Stimulated activated CD4-positive, alpha-beta T cell treated with anti-CD3 and anti-CD28 coated beads, Interleukin-12 subunit alpha, Interleukin-12 subunit beta, amount 100 ng/mL, for 48 hours (primary cell): ENCODE results near the gene CH25H.
A peak's percentile ranks its signal among the peaks of the same experiment; 100 is the strongest.
"Not testable (repeated sequence)": the region's sequence is repeated elsewhere in the genome, so short reads cannot be mapped to it uniquely, and the experiment has no call there.

Experiments used
- DNase-seq, 3 donors: peaks; one replicate each; pipeline ENCODE4 v3.0.0-alpha.2; 2020; ENCODE audit warnings: low read depth in 2 of 3, low spot score in 1 of 3

CH25H gene

GRCh38 chr10:89207181-89207800, at the start of gene CH25H:
Gene CH25H (minus strand): TSS chr10:89207317. CDS start chr10:89207292, 25 bp downstream.
- peak; percentile 16 to 58 (median 37) for DNase-seq

- DNase-seq = no peak
These were observed 49.2 kb upstream of the CH25H start for GRCh38 chr10:89256340-89256739.

- no peak for DNase-seq
These were observed 48.7 kb upstream of the CH25H start for GRCh38 chr10:89255793-89256192.

- DNase-seq = not testable (repeated sequence)
These were observed 48.0 kb upstream of the CH25H start for GRCh38 chr10:89255091-89255579.

GRCh38 chr10:89252225-89252585, 45.1 kb upstream of the CH25H start:
- no peak for DNase-seq

- peak; percentile 81 to 92 (median 88) for DNase-seq
These were observed 44.5 kb upstream of the CH25H start, which contains the start of gene LIPA for GRCh38 chr10:89251409-89252224. Gene LIPA (minus strand): TSS chr10:89251775. CDS start chr10:89247648, 4,127 bp downstream.

- DNase-seq = no peak
These were observed 43.8 kb upstream of the CH25H start for GRCh38 chr10:89250865-89251408.

GRCh38 chr10:89248990-89249389, 41.9 kb upstream of the CH25H start:
- DNase-seq = no peak

GRCh38 chr10:89247623-89248022, 40.5 kb upstream of the CH25H start:
- DNase-seq = not testable (repeated sequence)

- no peak for DNase-seq
These were observed 38.7 kb upstream of the CH25H start for GRCh38 chr10:89245802-89246201.

- DNase-seq = no peak
These were observed 35.9 kb upstream of the CH25H start for GRCh38 chr10:89242840-89243568.

- DNase-seq = no peak
These were observed 35.2 kb upstream of the CH25H start for GRCh38 chr10:89242345-89242684.

- DNase-seq = no peak
These were observed 34.6 kb upstream of the CH25H start for GRCh38 chr10:89241486-89242344.

- DNase-seq = no peak
These were observed 33.9 kb upstream of the CH25H start for GRCh38 chr10:89241026-89241425.

- no peak for DNase-seq
These were observed 33.4 kb upstream of the CH25H start for GRCh38 chr10:89240519-89240918.

GRCh38 chr10:89238956-89239644, 32.0 kb upstream of the CH25H start:
- DNase-seq = no peak

- DNase-seq = no peak
These were observed 30.7 kb upstream of the CH25H start for GRCh38 chr10:89237849-89238248.

- no peak for DNase-seq
These were observed 29.2 kb upstream of the CH25H start for GRCh38 chr10:89236226-89236797.

- no peak for DNase-seq
These were observed 28.1 kb upstream of the CH25H start for GRCh38 chr10:89235073-89235798.
